ENCODE measurements around the gene IBA57.

Gene IBA57

GRCh38 chr1:228205526-228206436 is 40.2 kb downstream of the IBA57 start:
- intact Hi-C loops (cut with DNase I): no loop called here
- DNase-seq: peak in 6 of 42 donors; percentile 5 to 43 (median 27)

GRCh38 chr1:228206582-228207351 is 41.2 kb downstream of the IBA57 start:
- peak in 3 of 42 donors; percentile 10 to 41 (median 35) for DNase-seq
- intact Hi-C loops (cut with DNase I): no loop called here

DNA sequence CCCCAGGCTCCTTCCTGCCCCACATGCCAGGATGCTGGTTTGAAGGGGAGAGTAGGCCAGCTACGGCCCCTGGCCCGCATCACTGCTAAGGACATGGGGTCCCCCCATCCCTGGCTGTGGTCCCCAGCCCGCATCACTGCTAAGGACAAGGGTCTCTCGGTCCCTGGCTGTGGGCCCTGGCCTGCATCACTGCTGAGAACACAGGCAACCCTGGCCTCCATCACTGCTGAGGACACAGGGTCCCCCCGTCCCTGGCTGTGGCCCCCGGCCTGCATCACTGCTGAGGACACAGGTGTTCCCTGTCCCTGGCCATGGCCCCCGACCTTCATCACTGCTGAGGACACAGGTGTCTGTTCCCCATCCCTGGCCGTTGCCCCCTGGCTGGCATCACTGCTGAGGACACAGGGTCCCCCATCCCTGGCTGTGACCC is 41.8 kb downstream of the IBA57 start:
- peak in 3 of 42 donors; percentile 24 to 40 (median 36) for DNase-seq
- intact Hi-C loops (cut with DNase I): no loop called here

- intact Hi-C loops (cut with DNase I): no loop called here
- DNase-seq: peak in 3 of 42 donors; percentile 7 to 38 (median 35)
These were observed 42.5 kb downstream of the IBA57 start, which contains the start of gene OBSCN for GRCh38 chr1:228207851-228208821. Gene OBSCN, plus strand, starts transcription at chr1:228208044. Its CDS starts 3,740 bp downstream, at chr1:228211784.

GRCh38 chr1:228208831-228209551 is 43.4 kb downstream of the IBA57 start:
- peak in 1 of 42 donors; percentile 31 for DNase-seq
- intact Hi-C loops (cut with DNase I): no loop called here

DNA sequence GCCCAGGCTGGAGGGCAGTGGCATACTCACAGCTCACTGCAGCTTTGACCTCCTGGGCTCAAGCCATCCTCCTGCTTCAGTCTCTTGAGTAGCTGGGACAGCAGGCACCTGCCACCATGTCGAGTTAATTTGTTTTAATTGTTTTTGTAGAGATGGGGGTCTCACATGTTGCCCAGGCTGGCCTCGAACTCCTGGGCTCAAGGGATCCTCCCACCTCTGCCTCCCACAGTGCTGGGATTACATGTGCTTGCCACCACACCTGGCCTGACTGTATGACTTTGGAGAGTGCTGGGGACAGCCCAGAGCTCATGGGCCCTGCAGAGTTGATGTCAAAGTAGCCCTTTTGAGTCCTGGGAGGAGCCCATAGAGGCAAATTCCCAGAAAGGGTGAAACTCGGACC is 44.1 kb downstream of the IBA57 start:
- intact Hi-C loops (cut with DNase I): no loop called here
- peak in 1 of 42 donors; percentile 27 for DNase-seq

- intact Hi-C loops (cut with DNase I): no loop called here
- DNase-seq: no peak
These were observed 44.6 kb downstream of the IBA57 start for GRCh38 chr1:228210076-228210651.

DNA sequence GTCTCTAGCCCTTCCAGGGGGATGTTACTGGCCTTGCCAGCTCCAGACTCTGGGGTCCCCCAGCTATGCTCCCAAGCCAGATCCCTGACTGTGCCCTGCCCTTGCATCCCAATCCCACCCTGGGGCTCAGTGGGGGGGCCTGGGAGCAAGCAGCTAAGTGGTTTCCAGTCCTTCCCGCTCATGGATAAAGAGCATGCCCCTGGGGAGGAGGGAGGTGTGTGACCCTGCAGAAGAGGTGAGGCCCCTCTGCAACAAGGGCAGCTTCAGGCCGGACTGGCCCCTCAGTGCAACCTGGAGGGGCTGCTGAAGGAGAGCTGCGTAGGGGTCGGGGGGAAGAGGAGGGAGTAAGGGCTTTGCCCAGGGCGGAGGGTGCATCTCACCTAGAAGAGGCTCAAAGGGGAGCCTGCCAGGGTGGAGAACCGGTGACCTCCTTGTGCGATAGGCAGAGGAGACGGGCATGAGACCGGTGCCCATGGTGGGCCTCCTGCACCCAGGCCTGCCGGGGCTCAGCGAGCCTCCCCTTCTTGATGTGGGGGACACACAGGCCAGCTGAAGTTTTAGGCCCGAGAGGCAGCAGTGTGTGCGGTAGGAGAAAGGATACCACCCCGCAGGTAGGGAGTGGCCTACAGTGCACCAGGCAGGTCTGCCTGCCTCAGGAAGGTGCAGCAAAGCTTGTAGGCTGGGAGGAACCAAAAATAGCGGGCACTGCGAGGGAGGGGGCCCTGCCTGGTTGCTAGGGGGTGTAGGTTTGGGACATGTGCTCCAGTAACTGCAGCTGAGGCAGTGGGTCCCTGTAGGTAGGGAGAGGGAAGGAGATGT is 45.3 kb downstream of the IBA57 start:
- DNase-seq: peak; percentile 53 to 97 (median 83)
- intact Hi-C loops (cut with DNase I): no loop called here

DNA sequence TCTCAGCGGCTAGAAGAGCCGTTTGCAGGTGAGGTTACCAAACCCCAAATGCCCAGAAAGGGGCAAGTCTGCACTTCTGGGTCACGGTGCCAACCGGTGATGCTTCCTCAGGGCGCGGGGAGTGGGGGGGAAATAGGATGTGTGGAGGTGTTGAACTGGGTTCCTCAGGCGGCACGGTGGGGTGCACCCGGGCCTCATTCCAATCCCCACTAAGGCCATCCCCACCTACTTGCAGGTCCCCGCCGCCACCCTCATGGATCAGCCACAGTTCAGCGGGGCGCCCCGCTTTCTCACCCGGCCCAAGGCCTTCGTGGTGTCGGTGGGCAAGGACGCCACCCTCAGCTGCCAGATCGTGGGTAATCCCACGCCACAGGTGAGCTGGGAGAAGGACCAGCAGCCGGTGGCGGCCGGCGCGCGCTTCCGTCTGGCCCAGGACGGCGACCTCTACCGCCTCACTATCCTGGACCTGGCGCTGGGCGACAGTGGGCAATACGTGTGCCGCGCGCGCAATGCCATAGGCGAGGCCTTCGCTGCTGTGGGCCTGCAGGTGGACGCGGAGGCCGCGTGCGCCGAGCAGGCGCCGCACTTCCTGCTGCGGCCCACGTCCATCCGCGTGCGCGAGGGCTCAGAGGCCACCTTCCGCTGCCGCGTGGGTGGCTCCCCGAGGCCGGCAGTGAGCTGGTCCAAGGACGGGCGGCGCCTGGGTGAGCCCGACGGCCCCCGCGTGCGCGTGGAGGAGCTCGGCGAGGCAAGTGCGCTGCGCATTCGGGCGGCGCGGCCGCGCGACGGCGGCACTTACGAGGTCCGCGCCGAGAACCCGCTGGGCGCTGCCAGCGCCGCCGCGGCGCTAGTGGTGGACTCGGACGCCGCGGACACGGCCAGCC is 46.2 kb downstream of the IBA57 start:
- no peak for DNase-seq
- intact Hi-C loops (cut with DNase I): no loop called here

GRCh38 chr1:228212415-228212965 is 46.9 kb downstream of the IBA57 start:
- DNase-seq: peak in 3 of 42 donors; percentile 14 to 43 (median 21)
- intact Hi-C loops (cut with DNase I): no loop called here

- intact Hi-C loops (cut with DNase I): no loop called here
These were observed 47.6 kb downstream of the IBA57 start for GRCh38 chr1:228212966-228213844.

GRCh38 chr1:228213917-228214808 is 48.6 kb downstream of the IBA57 start:
- peak in 1 of 42 donors; percentile 19 for DNase-seq
- intact Hi-C loops (cut with DNase I): no loop called here

More at GRCh38 chr1:228212966-228213844, 47.6 kb downstream of the IBA57 start:
- peak; percentile 50 to 92 (median 82) for DNase-seq

- intact Hi-C loops (cut with DNase I): no loop called here
- no peak for DNase-seq
These were observed 49.5 kb downstream of the IBA57 start for GRCh38 chr1:228214921-228215662.

Data from head of caudate nucleus (tissue), 42 donors.